Fibroblast of lung (primary cell): ENCODE data around the gene CLIC6.

Source experiments
- CTCF ChIP-seq, 2 donors: IDR thresholded peaks in 1 of 2; conservative IDR thresholded peaks in 1 of 2; 1 replicate in 1 of 2; 2 replicates in 1 of 2; pipeline ENCODE4 v1.5.1; 2011 to 2012; ENCODE audit warnings: low read length in 2 of 2, control low read depth in 1 of 2, inconsistent platforms in 1 of 2, low read depth in 1 of 2, mild to moderate bottlenecking in 1 of 2
- EZH2 ChIP-seq: IDR thresholded peaks from 2 replicates; pipeline ENCODE4 v1.5.1; 2012; ENCODE audit warnings: low read length, control low read depth, mild to moderate bottlenecking; ENCODE audit errors: missing control alignments

DNA sequence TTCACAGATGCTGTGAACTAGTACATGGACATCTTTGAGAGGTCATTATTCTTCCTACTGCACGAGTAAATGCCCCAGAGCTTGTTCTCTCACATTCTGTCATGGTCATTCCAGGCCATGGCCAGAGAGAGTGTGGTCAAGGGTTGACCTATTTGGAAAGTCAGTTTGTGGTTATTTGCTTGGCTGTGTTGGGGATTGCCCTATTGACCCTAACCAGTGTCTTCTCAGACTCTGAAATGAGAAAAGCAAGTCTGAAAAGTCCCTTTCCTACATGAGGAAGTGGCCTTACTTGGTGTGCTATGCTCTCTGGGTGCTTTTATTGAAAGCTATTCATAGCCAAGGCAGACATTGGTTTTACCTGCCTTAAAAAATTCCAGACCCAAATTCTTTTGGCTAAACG lies 26.6 kb downstream of the CLIC6 start:
- TF ChIP-seq CTCF (conservative IDR thresholded peaks at IDR 0.05 in 1 of 2, IDR thresholded peaks at IDR 0.05 in 1 of 2; ENCODE audit: low read depth in 1 of 2, low read length in 2 of 2), result no peak
- no peak for TF ChIP-seq EZH2
